Adrenal gland (tissue), 5 donors: ENCODE results near the gene RNF223.

Experiments
- POLR2A ChIP-seq, 2 donors: fragments of 450-650 bp; IDR thresholded peaks; one replicate each; pipeline ENCODE4 v1.6.1; 2017; ENCODE audit warnings: antibody characterized with exemption in 2 of 2, mild to moderate bottlenecking in 2 of 2, moderate library complexity in 1 of 2
- TF ChIP-seq, protein P1 (sequence below), 6 experiments: fragments of 450-650 bp in 4 of 6; fragments of 200-600 bp in 2 of 6; sonication (generic) in 1 of 6; IDR thresholded peaks; 1 replicate in 5 of 6; 2 replicates in 1 of 6; pipeline versions ENCODE4 v1.5.1 to v1.8.0; 2016 to 2021; ENCODE audit warnings: antibody characterized with exemption in 6 of 6, mild to moderate bottlenecking in 2 of 6, moderate library complexity in 1 of 6
- donor health status: DM: no; HTN: no; CAD: no.

GRCh38 chr1:1101503-1101902 lies 27.4 kb upstream of the RNF223 start:
- TF ChIP-seq POLR2A (IDR thresholded peaks at IDR 0.05): no peak
- TF ChIP-seq, protein P1, sequence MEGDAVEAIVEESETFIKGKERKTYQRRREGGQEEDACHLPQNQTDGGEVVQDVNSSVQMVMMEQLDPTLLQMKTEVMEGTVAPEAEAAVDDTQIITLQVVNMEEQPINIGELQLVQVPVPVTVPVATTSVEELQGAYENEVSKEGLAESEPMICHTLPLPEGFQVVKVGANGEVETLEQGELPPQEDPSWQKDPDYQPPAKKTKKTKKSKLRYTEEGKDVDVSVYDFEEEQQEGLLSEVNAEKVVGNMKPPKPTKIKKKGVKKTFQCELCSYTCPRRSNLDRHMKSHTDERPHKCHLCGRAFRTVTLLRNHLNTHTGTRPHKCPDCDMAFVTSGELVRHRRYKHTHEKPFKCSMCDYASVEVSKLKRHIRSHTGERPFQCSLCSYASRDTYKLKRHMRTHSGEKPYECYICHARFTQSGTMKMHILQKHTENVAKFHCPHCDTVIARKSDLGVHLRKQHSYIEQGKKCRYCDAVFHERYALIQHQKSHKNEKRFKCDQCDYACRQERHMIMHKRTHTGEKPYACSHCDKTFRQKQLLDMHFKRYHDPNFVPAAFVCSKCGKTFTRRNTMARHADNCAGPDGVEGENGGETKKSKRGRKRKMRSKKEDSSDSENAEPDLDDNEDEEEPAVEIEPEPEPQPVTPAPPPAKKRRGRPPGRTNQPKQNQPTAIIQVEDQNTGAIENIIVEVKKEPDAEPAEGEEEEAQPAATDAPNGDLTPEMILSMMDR (IDR thresholded peaks at IDR 0.05): no peak
